ENCODE data around the gene CAPN12.

CAPN12 gene

GRCh38 chr19:38713865-38714264 lies 30.4 kb downstream of the CAPN12 start:
- no peak for DNase-seq (ENCODE audit: low spot score)
- in situ Hi-C loops (cut with MboI; ENCODE audit: low pct_unique_long_range_greater_than_20kb, low sequenced_read_pairs, unreplicated experiment), result no loop called here
- TF ChIP-seq CTCF (IDR thresholded peaks at IDR 0.05; ENCODE audit: extremely low read depth, insufficient read depth, missing control alignments), result no peak

DNA sequence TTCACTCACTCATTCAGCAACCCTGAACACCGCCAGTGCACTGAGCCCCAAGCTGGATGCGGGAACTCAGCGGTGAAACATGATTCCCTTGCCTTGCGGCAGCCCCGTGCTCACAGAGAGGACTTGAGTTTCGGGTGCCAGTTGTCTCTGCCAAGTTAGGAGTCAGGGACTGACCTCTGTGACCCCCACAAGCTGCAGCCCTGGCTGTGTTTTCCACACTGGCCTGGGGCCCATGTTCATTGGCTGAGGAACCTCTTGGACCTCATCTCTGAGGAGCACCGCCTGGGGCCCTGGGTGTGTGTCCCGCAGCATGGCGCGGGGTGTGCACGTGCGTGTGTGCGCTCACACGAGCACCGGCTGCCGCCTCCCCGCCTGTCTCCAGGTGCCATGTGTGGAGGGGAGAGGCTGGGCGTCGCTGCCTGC lies 31.0 kb downstream of the CAPN12 start:
- DNase-seq (ENCODE audit: low spot score), result no peak
- in situ Hi-C loops (cut with MboI; ENCODE audit: low pct_unique_long_range_greater_than_20kb, low sequenced_read_pairs, unreplicated experiment), result no loop called here
- no peak for TF ChIP-seq CTCF (IDR thresholded peaks at IDR 0.05; ENCODE audit: extremely low read depth, insufficient read depth, missing control alignments)

DNA sequence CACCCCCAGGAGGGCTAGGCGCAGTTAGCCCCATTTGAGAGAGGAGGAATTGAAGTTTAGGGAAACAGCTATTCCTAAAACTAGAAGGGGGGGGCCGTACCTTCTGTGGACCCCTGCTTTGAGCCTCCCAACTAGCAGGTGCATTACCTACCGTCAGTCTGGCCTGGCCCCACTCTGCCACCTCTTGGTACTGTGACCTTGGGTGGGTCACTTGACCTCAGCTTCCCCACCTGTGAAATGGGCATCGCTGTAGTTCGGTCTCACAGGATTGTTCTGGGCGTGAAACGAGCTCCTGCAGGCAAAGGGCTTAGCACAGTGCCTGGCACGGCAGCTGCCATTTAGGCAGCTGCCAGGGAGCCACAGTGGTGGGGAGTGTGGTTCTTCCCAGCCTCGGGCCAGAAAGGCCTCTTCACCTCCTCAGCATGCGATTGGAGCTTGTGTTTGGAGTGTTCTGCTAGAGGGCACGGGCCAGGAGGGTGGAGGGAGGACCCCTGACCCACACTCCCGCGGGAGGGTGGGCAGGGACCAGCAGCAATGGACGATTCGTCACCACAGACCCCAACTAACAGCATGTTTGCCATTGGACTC lies 32.0 kb downstream of the CAPN12 start:
- no peak for TF ChIP-seq CTCF (IDR thresholded peaks at IDR 0.05; ENCODE audit: extremely low read depth, insufficient read depth, missing control alignments)
- DNase-seq (ENCODE audit: low spot score), result no peak
- in situ Hi-C loops (cut with MboI; ENCODE audit: low pct_unique_long_range_greater_than_20kb, low sequenced_read_pairs, unreplicated experiment), result no loop called here

GRCh38 chr19:38711726-38712153 lies 32.5 kb downstream of the CAPN12 start:
- no peak for DNase-seq (ENCODE audit: low spot score)
- TF ChIP-seq CTCF (IDR thresholded peaks at IDR 0.05; ENCODE audit: extremely low read depth, insufficient read depth, missing control alignments), result no peak
- in situ Hi-C loops (cut with MboI; ENCODE audit: low pct_unique_long_range_greater_than_20kb, low sequenced_read_pairs, unreplicated experiment), result no loop called here

GRCh38 chr19:38710928-38711725 lies 33.1 kb downstream of the CAPN12 start:
- in situ Hi-C loops (cut with MboI; ENCODE audit: low pct_unique_long_range_greater_than_20kb, low sequenced_read_pairs, unreplicated experiment), result no loop called here
- no peak for DNase-seq (ENCODE audit: low spot score)

GRCh38 chr19:38710416-38710702 lies 33.9 kb downstream of the CAPN12 start:
- TF ChIP-seq CTCF (IDR thresholded peaks at IDR 0.05; ENCODE audit: extremely low read depth, insufficient read depth, missing control alignments), result no peak
- in situ Hi-C loops (cut with MboI; ENCODE audit: low pct_unique_long_range_greater_than_20kb, low sequenced_read_pairs, unreplicated experiment), result no loop called here
- no peak for DNase-seq (ENCODE audit: low spot score)

More at GRCh38 chr19:38710928-38711725, 33.1 kb downstream of the CAPN12 start:
- no peak for TF ChIP-seq CTCF (IDR thresholded peaks at IDR 0.05; ENCODE audit: extremely low read depth, insufficient read depth, missing control alignments)

Measured in GM13977 (cell line).